Type B pancreatic cell (in vitro differentiated cells): ENCODE measurements around the gene HEATR5A. TPM values are rescaled to one million over a fixed set of nuclear protein-coding genes. Genes with fewer than 3 reads are reported as not detected.
"Not testable (repeated sequence)": the region's sequence is repeated elsewhere in the genome, so short reads cannot be mapped to it uniquely, and the experiment has no call there.

Experiments used
- DNase-seq: peaks from one replicate; pipeline ENCODE4 v3.0.0; 2021; ENCODE audit warnings: mixed read lengths; ENCODE audit not compliant: unreplicated experiment; ENCODE audit errors: extremely low spot score
- H3K27ac Mint-ChIP-seq: 2 replicates; pipeline ENCODE4 v1.8.0; 2021; ENCODE audit warnings: mild to moderate bottlenecking, mixed read lengths
- H3K27me3 Mint-ChIP-seq: 2 replicates; pipeline ENCODE4 v1.8.0; 2021; ENCODE audit warnings: mixed read lengths
- H3K36me3 Mint-ChIP-seq: 2 replicates; pipeline ENCODE4 v1.8.0; 2021; ENCODE audit warnings: mixed read lengths
- H3K4me1 Mint-ChIP-seq: one replicate; pipeline ENCODE4 v1.8.0; 2021; ENCODE audit warnings: mixed read lengths; ENCODE audit not compliant: unreplicated experiment
- H3K4me3 Mint-ChIP-seq: 2 replicates; pipeline ENCODE4 v1.8.0; 2021; ENCODE audit warnings: mild to moderate bottlenecking, mixed read lengths
- H3K9me3 Mint-ChIP-seq: 2 replicates; pipeline ENCODE4 v1.8.0; 2021; ENCODE audit warnings: mixed read lengths
- long read RNA-seq: library from polyadenylated mRNA; unstranded; transcript quantifications from one replicate; pipeline ENCODE4 v2.0.0, GENCODE V29; 2020
- total RNA-seq: library from RNA; stranded (reverse); gene quantifications from 2 replicates; pipeline ENCODE4 v1.2.1, GENCODE V29; 2021; ENCODE audit warnings: low replicate concordance
- TF ChIP-seq, protein P1 (sequence below): fragments of 200-600 bp; sonication (generic); conservative IDR thresholded peaks from 2 replicates; pipeline ENCODE4 v1.5.0; 2021; ENCODE audit warnings: antibody characterized with exemption, mild to moderate bottlenecking

The HEATR5A gene
- total RNA-seq = 26.3 and 27.3 TPM in 2 replicates
- long read RNA-seq, partial matches to known transcripts = 13 of 15 reads
- long read RNA-seq, other reads (novel, unspliced or antisense) = 2 of 15 reads

DNA sequence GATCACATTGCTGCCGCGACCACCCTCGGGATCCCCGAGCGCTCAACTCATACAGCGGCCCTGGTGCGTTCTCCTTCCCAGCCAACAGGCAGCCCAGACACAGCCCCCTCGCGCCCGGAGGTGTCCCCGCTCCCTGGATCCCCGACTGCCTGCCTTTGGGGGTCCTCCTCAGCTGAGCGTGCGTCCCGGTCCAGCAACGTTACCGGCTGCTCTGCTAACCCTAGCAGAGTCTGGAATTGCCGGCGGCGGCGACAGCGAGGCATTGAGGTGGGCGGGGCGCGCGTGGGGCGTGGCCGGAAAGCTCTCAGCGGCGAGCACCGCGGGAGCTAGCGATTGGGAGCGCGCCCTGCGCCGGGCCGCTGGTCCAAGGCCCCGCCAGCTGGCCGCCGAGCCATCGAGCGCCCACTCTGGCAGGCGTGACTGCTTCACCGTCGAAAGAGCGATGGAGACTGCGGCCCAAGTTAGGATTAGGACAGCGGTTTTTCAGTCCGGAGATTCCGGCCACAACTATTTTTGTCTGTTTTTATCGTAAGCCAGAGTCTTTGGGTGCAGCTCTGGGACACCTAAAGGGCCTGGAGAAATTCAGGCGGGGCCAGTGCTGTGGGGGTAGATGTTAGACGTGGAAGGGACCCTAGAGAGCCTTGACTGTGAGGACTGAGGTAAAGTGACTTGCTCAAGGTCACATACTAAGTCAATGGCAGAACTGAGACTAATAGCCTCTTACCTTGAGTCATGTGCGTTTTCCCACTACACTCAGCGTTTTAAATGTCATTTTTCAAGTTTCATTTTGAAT lies at the start of gene HEATR5A:
TSS of gene HEATR5A (minus strand) at position 232 of the 793 bp plus-strand sequence. CDS start 17,575 bp downstream, outside the sequence.
- H3K36me3 Mint-ChIP-seq = no peaks in the 10 kb centered on the region
- H3K27ac Mint-ChIP-seq = peak within 1 kb of the TSS; percentile 91
- H3K27me3 Mint-ChIP-seq = no peaks in the 10 kb centered on the region
- H3K4me1 Mint-ChIP-seq = peaks cover 6% of the 10 kb centered on the region
- DNase-seq = peak; percentile 98
- H3K9me3 Mint-ChIP-seq = no peaks in the 10 kb centered on the region
- peak within 1 kb of the TSS; percentile 98 for H3K4me3 Mint-ChIP-seq
- TF ChIP-seq, protein P1, sequence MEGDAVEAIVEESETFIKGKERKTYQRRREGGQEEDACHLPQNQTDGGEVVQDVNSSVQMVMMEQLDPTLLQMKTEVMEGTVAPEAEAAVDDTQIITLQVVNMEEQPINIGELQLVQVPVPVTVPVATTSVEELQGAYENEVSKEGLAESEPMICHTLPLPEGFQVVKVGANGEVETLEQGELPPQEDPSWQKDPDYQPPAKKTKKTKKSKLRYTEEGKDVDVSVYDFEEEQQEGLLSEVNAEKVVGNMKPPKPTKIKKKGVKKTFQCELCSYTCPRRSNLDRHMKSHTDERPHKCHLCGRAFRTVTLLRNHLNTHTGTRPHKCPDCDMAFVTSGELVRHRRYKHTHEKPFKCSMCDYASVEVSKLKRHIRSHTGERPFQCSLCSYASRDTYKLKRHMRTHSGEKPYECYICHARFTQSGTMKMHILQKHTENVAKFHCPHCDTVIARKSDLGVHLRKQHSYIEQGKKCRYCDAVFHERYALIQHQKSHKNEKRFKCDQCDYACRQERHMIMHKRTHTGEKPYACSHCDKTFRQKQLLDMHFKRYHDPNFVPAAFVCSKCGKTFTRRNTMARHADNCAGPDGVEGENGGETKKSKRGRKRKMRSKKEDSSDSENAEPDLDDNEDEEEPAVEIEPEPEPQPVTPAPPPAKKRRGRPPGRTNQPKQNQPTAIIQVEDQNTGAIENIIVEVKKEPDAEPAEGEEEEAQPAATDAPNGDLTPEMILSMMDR = peak; percentile 25

DNA sequence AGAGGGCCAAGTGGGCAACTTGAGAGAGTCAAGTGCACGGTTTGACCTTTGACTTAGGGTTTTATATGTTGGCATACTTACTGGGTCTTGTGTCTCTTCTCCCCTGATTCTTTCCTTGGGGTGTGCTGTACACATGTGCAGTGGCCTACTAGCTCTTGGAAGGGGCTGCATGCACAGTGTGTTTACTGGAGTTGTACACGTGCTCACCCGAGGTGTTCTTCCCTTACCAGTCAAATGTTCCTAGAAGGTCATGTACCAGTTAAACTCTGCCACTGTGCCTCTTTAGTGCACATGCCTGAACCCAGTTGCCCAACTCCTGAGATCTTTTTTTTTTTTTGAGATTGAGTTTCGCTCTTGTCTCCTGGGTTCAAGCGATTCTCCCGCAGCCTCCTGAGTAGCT lies 46.2 kb upstream of the HEATR5A start:
- Mint-ChIP-seq H3K4me1 (no peaks in the 10 kb centered on the region), H3K9me3 (no peaks in the 10 kb centered on the region), H3K27me3 (no peaks in the 10 kb centered on the region), H3K27ac (no peak overlapping the region), H3K4me3 (no peak overlapping the region), H3K36me3 (no peaks in the 10 kb centered on the region)
- TF ChIP-seq, protein P1 = no peak
- DNase-seq = no peak

DNA sequence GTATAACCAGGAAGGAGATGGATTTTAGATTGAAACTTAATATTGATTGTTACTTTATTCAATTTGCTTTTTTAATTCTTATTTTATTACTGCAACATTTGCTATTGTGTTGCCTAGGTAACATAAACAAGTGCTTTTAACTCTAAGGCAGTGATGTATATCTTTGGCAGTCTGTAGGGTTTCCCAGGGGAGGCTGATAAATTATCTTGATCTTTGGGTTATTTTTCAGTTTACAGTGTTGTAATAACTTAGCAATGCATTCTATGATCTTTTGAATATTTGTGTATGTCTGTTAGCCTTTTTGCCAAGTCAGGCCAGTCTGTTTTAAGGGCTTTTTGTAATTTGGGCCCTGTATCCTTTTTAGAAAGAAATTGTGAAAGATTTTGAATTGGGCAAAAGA lies 44.8 kb upstream of the HEATR5A start:
- H3K9me3 Mint-ChIP-seq = no peaks in the 10 kb centered on the region
- H3K36me3 Mint-ChIP-seq = no peaks in the 10 kb centered on the region
- H3K4me3 Mint-ChIP-seq = no peak overlapping the region
- TF ChIP-seq, protein P1 = no peak
- no peaks in the 10 kb centered on the region for H3K4me1 Mint-ChIP-seq
- DNase-seq = no peak
- H3K27ac Mint-ChIP-seq = no peak overlapping the region
- no peaks in the 10 kb centered on the region for H3K27me3 Mint-ChIP-seq

DNA sequence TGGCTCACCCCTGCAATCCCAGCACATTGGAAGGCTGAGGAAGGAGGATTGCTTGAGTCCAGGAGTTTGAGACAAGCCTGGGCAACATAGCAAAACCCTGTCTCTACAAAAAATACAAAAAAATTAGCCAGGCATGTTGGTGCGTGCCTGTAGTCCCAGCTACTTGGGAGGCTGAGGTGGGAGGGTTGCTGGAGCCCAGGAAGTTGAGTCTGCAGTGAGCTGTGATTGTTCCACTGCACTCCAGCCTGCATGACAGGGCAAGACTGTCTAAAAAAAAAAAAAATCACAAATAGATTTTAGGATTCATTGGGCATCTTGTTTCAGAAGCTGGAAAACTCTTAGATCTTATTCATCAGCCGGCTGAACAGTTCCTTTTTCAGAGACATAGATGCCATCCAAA lies 42.1 kb upstream of the HEATR5A start:
- not testable (repeated sequence) for H3K9me3 Mint-ChIP-seq, H3K27ac Mint-ChIP-seq, H3K4me3 Mint-ChIP-seq, H3K27me3 Mint-ChIP-seq, H3K36me3 Mint-ChIP-seq, DNase-seq, H3K4me1 Mint-ChIP-seq

DNA sequence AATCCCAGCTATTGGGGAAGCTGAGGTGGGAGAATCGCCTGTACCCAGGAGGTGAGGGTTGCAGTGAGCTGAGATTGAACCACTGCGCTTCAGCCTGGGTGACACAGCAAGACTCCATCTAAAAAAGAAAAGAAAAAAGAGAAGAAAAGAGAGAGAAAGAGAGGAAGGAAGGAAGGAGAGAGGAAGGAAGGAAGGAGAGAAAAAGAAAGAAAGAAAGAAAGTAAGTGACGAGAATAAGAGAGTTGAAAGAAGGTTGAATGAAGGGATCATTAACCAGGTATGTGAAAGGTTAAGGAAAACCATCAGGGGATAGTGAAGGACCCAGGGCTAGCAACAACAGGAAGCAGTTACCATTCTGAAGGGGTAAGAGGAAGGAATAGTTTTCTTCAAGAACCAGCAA lies 41.2 kb upstream of the HEATR5A start:
- Mint-ChIP-seq H3K36me3 (no peaks in the 10 kb centered on the region), H3K4me3 (no peak overlapping the region), H3K4me1 (peaks cover 12% of the 10 kb centered on the region)

More for the DNA sequence above, 41.2 kb upstream of the HEATR5A start:
- no peak for DNase-seq
- H3K27me3 Mint-ChIP-seq = no peaks in the 10 kb centered on the region
- H3K9me3 Mint-ChIP-seq = no peaks in the 10 kb centered on the region
- TF ChIP-seq, protein P1 = no peak
- no peak overlapping the region for H3K27ac Mint-ChIP-seq
